ENCODE measurements around the gene C11orf68.

C11orf68 gene

GRCh38 chr11:65887723-65888162, 31.1 kb downstream of the C11orf68 start:
- peak; percentile 40 for DNase-seq (ENCODE audit: low read depth)
- TF ChIP-seq CTCF (conservative IDR thresholded peaks at IDR 0.05; ENCODE audit: low read length): no peak
- peak overlapping the region; percentile 93 for H3K4me3 ChIP-seq (ENCODE audit: low read length)

- peak overlapping the region; percentile 93 for H3K4me3 ChIP-seq (ENCODE audit: low read length)
- TF ChIP-seq CTCF (conservative IDR thresholded peaks at IDR 0.05; ENCODE audit: low read length): no peak
- DNase-seq (ENCODE audit: low read depth): no peak
Observed at GRCh38 chr11:65886826-65887722, 31.8 kb downstream of the C11orf68 start.

GRCh38 chr11:65885808-65886536, 32.9 kb downstream of the C11orf68 start:
- no peak for DNase-seq (ENCODE audit: low read depth)
- H3K4me3 ChIP-seq (ENCODE audit: low read length): no peak overlapping the region
- no peak for TF ChIP-seq CTCF (conservative IDR thresholded peaks at IDR 0.05; ENCODE audit: low read length)

GRCh38 chr11:65885231-65885630, 33.6 kb downstream of the C11orf68 start:
- no peak for DNase-seq (ENCODE audit: low read depth)
- TF ChIP-seq CTCF (conservative IDR thresholded peaks at IDR 0.05; ENCODE audit: low read length): no peak
- no peak overlapping the region for H3K4me3 ChIP-seq (ENCODE audit: low read length)

GRCh38 chr11:65884716-65885092, 34.2 kb downstream of the C11orf68 start:
- peak; percentile 98 for TF ChIP-seq CTCF (conservative IDR thresholded peaks at IDR 0.05; ENCODE audit: low read length)
- peak; percentile 67 for DNase-seq (ENCODE audit: low read depth)
- H3K4me3 ChIP-seq (ENCODE audit: low read length): no peak overlapping the region

GRCh38 chr11:65883786-65884715, 34.8 kb downstream of the C11orf68 start:
- H3K4me3 ChIP-seq (ENCODE audit: low read length): no peak overlapping the region
- TF ChIP-seq CTCF (conservative IDR thresholded peaks at IDR 0.05; ENCODE audit: low read length): no peak
- no peak for DNase-seq (ENCODE audit: low read depth)

Data from AG10803 (cell line).